PC-9 (cell line): ENCODE measurements around the gene CRTC2.

Source experiments
- EZH2 ChIP-seq: fragments of 200-600 bp; sonication (generic); IDR thresholded peaks from 2 replicates; pipeline ENCODE4 v1.8.0; 2017; ENCODE audit warnings: antibody characterized with exemption, low read depth
- TF ChIP-seq, protein P1 (sequence below): fragments of 200-600 bp; sonication (generic); conservative IDR thresholded peaks from 2 replicates; pipeline ENCODE4 v1.6.1; 2017; ENCODE audit warnings: mixed run types, antibody characterized with exemption, mild to moderate bottlenecking, moderate library complexity

- no peak for TF ChIP-seq EZH2
- TF ChIP-seq, protein P1, sequence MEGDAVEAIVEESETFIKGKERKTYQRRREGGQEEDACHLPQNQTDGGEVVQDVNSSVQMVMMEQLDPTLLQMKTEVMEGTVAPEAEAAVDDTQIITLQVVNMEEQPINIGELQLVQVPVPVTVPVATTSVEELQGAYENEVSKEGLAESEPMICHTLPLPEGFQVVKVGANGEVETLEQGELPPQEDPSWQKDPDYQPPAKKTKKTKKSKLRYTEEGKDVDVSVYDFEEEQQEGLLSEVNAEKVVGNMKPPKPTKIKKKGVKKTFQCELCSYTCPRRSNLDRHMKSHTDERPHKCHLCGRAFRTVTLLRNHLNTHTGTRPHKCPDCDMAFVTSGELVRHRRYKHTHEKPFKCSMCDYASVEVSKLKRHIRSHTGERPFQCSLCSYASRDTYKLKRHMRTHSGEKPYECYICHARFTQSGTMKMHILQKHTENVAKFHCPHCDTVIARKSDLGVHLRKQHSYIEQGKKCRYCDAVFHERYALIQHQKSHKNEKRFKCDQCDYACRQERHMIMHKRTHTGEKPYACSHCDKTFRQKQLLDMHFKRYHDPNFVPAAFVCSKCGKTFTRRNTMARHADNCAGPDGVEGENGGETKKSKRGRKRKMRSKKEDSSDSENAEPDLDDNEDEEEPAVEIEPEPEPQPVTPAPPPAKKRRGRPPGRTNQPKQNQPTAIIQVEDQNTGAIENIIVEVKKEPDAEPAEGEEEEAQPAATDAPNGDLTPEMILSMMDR = no peak
Observed at GRCh38 chr1:153954826-153955225, 3.6 kb downstream of the CRTC2 start.
